Glutamatergic neuron (in vitro differentiated cells): ENCODE results near the gene GART. TPM values are rescaled to one million over a fixed set of nuclear protein-coding genes. Genes with fewer than 3 reads are reported as not detected.
"Not testable (repeated sequence)": the region's sequence is repeated elsewhere in the genome, so short reads cannot be mapped to it uniquely, and the experiment has no call there.

Source experiments
- DNase-seq: peaks from one replicate; pipeline ENCODE4 v3.0.0; 2022
- H3K27ac Mint-ChIP-seq: one replicate; pipeline ENCODE4 v1.8.0; 2020; ENCODE audit warnings: mild to moderate bottlenecking, mixed read lengths, inconsistent platforms; ENCODE audit not compliant: unreplicated experiment
- H3K27me3 Mint-ChIP-seq: one replicate; pipeline ENCODE4 v1.8.0; 2020; ENCODE audit warnings: mild to moderate bottlenecking, moderate library complexity, mixed read lengths, inconsistent platforms; ENCODE audit not compliant: unreplicated experiment
- H3K36me3 Mint-ChIP-seq: one replicate; pipeline ENCODE4 v1.8.0; 2020; ENCODE audit warnings: mild to moderate bottlenecking, mixed read lengths, inconsistent platforms; ENCODE audit not compliant: unreplicated experiment
- H3K4me1 Mint-ChIP-seq: one replicate; pipeline ENCODE4 v1.8.0; 2020; ENCODE audit warnings: mild to moderate bottlenecking, low read depth, mixed read lengths, inconsistent platforms; ENCODE audit not compliant: unreplicated experiment
- H3K4me3 Mint-ChIP-seq: one replicate; pipeline ENCODE4 v1.8.0; 2020; ENCODE audit warnings: mild to moderate bottlenecking, mixed read lengths, inconsistent platforms; ENCODE audit not compliant: unreplicated experiment
- H3K9me3 Mint-ChIP-seq: one replicate; pipeline ENCODE4 v1.8.0; 2020; ENCODE audit warnings: mild to moderate bottlenecking, moderate library complexity, mixed read lengths, inconsistent platforms; ENCODE audit not compliant: unreplicated experiment
- CTCF ChIP-seq: fragments of 200-600 bp; sonication (generic); IDR thresholded peaks from one replicate; pipeline ENCODE4 v1.5.0; 2021; ENCODE audit not compliant: partially characterized antibody, unreplicated experiment
- total RNA-seq: library from RNA; stranded (reverse); fragmentation: NEBNext Ultra II Directional; extraction: Animal tissue kit (Norgen Biotek cat#: 25700); gene quantifications from one replicate; pipeline ENCODE4 v1.2.1, GENCODE V29; 2021; ENCODE audit not compliant: unreplicated experiment

Gene GART
- total RNA-seq, 1 donor from 2014 or later = 70.3 TPM

GRCh38 chr21:33477066-33477465 lies 64.9 kb downstream of the GART start:
- Mint-ChIP-seq H3K4me1 (peaks cover 7% of the 10 kb centered on the region), H3K9me3 (peaks cover 10% of the 10 kb centered on the region), H3K4me3 (no peak overlapping the region), H3K27me3 (peaks cover 5% of the 10 kb centered on the region), H3K27ac (no peak overlapping the region), H3K36me3 (peaks cover 4% of the 10 kb centered on the region)
- DNase-seq = no peak
- no peak for TF ChIP-seq CTCF

DNA sequence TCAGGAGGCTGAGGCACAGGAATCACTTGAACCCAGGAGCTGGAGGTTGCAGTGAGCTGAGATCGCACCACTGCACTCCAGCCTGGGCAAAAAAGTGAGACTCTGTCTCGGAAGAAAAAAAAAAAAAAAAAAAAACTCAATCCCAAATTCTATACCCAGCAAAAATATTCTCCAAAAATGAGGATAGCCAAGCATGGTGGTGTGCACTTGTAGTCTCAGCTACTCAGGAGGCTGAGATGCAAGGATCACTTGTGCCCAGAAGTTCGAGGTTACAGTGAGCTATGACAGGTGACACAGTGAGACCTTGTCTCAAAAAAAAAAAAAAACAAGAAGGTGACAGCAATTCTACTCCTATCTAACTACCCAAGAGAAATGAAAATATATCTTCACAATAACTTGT lies 68.6 kb downstream of the GART start:
- Mint-ChIP-seq H3K36me3 (peaks cover under 1% of the 10 kb centered on the region), H3K27ac (no peak overlapping the region), H3K4me1 (peaks cover 1% of the 10 kb centered on the region), H3K27me3 (no peaks in the 10 kb centered on the region), H3K9me3 (peaks cover 2% of the 10 kb centered on the region), H3K4me3 (no peak overlapping the region)
- DNase-seq = no peak
- no peak for TF ChIP-seq CTCF

DNA sequence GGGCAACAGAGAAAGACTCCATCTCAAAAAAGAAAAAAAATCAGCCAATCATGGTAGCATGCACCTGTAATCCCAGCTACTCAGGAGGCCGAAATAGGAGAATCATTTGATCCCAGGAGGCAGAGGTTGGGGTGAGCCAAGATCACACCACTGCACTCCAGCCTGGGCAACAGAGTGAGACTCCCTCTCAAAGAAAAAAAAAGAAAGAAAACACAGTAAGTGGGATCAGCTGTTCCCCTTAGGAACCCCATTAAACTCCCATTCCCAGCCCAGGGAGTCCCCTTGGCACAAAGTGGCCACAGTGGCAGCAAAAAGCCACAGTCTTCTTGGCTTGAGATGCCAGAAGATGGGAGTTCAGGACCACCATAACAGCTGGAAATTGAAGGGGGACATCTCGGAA lies 71.2 kb downstream of the GART start:
- Mint-ChIP-seq H3K9me3 (no peaks in the 10 kb centered on the region), H3K4me3 (no peak overlapping the region), H3K4me1 (no peaks in the 10 kb centered on the region), H3K27ac (no peak overlapping the region), H3K36me3 (no peaks in the 10 kb centered on the region), H3K27me3 (no peaks in the 10 kb centered on the region)
- DNase-seq = no peak
- no peak for TF ChIP-seq CTCF

DNA sequence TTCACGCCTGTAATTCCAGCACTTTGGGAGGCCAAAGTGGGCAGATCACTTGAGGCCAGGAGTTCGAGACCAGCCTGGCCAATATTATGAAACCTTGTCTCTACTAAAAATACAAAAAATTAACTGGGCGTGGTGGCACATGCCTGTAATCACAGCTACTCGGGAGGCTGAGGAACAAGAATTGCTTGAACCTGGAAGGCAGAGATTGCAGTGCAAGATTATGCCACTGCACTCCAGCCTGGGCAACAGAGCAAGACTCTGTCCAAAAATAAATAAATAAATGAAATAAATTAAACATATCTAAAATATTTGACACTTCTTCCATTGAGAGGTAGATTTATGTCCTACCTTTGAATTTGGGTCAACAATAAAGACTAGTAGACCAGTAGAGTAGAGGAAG lies 72.7 kb downstream of the GART start:
- H3K4me1 Mint-ChIP-seq, H3K27me3 Mint-ChIP-seq, DNase-seq, H3K4me3 Mint-ChIP-seq, H3K36me3 Mint-ChIP-seq, H3K27ac Mint-ChIP-seq, H3K9me3 Mint-ChIP-seq: not testable (repeated sequence)

DNA sequence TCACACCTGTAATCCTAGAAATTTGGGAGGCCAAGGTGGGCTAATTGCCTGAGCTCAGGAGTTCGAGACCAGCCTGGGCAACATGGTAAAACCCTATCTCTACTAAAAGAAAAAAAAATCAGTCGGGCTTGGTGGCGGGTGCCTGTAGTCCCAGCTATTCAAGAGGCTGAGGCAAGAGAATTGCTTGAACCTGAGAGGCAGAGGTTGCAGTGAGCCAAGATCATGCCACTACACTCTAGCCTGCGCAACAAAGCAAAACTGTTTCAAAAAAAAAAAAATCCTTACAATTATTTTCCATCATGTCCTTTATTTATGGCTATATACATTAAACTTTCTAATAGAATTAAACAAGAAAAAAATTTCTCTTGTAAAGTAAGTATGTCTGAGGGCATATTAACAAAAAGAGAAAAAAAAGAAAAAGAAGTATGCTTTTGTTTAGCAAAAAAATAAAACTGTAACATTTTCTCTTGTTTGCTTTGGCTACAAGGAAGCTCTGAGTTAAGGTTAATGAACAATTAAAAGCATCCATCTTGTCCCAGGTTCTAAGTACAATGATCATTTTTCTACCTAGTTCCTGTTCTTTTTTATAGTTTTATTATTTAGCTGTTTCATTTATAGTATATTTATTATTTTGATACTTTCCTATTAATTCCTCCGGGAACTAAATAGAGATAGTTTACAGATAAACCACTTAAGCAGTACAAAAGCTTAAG lies 80.2 kb downstream of the GART start:
- H3K27me3 Mint-ChIP-seq = no peaks in the 10 kb centered on the region

More for the DNA sequence above, 80.2 kb downstream of the GART start:
- Mint-ChIP-seq H3K9me3 (no peaks in the 10 kb centered on the region), H3K4me3 (no peak overlapping the region), H3K4me1 (no peaks in the 10 kb centered on the region), H3K27ac (no peak overlapping the region), H3K36me3 (no peaks in the 10 kb centered on the region)
- no peak for TF ChIP-seq CTCF
- DNase-seq = no peak
